OCI-LY7 (cell line): ENCODE results near the gene GALNT4.

Source experiments
- CTCF ChIP-seq: fragments of 200-600 bp; sonication (generic); conservative IDR thresholded peaks from 2 replicates; pipeline ENCODE4 v1.5.1; 2014; ENCODE audit warnings: mild to moderate bottlenecking, antibody characterized with exemption, low read length, moderate library complexity, mixed read lengths
- EZH2phosphoT487 ChIP-seq: fragments of 200-600 bp; sonication (generic); IDR thresholded peaks from 2 replicates; pipeline ENCODE4 v1.6.1; 2018; ENCODE audit warnings: low read depth, borderline replicate concordance, mild to moderate bottlenecking, mixed run types, antibody characterized with exemption, low read length, moderate library complexity, mixed read lengths

GRCh38 chr12:89493670-89494302 is 30.8 kb downstream of the GALNT4 start:
- TF ChIP-seq CTCF (no peak), EZH2phosphoT487 (no peak)
